ENCODE results near the gene UNC119B.
"Not testable (repeated sequence)": the region's sequence is repeated elsewhere in the genome, so short reads cannot be mapped to it uniquely, and the experiment has no call there.

Gene UNC119B

GRCh38 chr12:120720234-120720986, 10.2 kb downstream of the UNC119B start:
- DNase-seq: no peak

- no peak for DNase-seq
These were observed 10.9 kb downstream of the UNC119B start for GRCh38 chr12:120720987-120721801.

- DNase-seq: no peak
These were observed 11.6 kb downstream of the UNC119B start for GRCh38 chr12:120721866-120722265.

GRCh38 chr12:120722784-120723183, 12.5 kb downstream of the UNC119B start:
- DNase-seq: no peak

- DNase-seq: no peak
These were observed 14.5 kb downstream of the UNC119B start for GRCh38 chr12:120724720-120725119.

- DNase-seq: peak; percentile 45
These were observed 14.9 kb downstream of the UNC119B start for GRCh38 chr12:120725151-120725658.

- DNase-seq: peak; percentile 80
These were observed 15.6 kb downstream of the UNC119B start, which contains the start of gene ACADS for GRCh38 chr12:120725659-120726509. TSS of gene ACADS (plus strand) at chr12:120725826. CDS start at chr12:120725886, 60 bp downstream.

- DNase-seq: no peak
These were observed 16.2 kb downstream of the UNC119B start for GRCh38 chr12:120726510-120726793.

- no peak for DNase-seq
These were observed 16.7 kb downstream of the UNC119B start for GRCh38 chr12:120726961-120727360.

GRCh38 chr12:120732198-120732597, 21.9 kb downstream of the UNC119B start:
- not testable (repeated sequence) for DNase-seq

GRCh38 chr12:120733574-120733973, 23.3 kb downstream of the UNC119B start:
- no peak for DNase-seq

GRCh38 chr12:120734210-120734609, 24.0 kb downstream of the UNC119B start:
- DNase-seq: no peak

- DNase-seq: no peak
These were observed 24.9 kb downstream of the UNC119B start for GRCh38 chr12:120735181-120735580.

GRCh38 chr12:120736404-120737331, 26.4 kb downstream of the UNC119B start:
- no peak for DNase-seq

GRCh38 chr12:120737557-120738251, 27.4 kb downstream of the UNC119B start:
- DNase-seq: no peak

GRCh38 chr12:120738252-120739030, 28.2 kb downstream of the UNC119B start:
- DNase-seq: no peak

- no peak for DNase-seq
These were observed 28.9 kb downstream of the UNC119B start for GRCh38 chr12:120739031-120739762.

- DNase-seq: no peak
These were observed 29.8 kb downstream of the UNC119B start for GRCh38 chr12:120739821-120740613.

GRCh38 chr12:120740871-120741270, 30.6 kb downstream of the UNC119B start:
- no peak for DNase-seq
